ENCODE measurements around the gene BTC. TPM values are rescaled to one million over a fixed set of nuclear protein-coding genes. Genes with fewer than 3 reads are reported as not detected.

The BTC gene
- polyA plus RNA-seq, 3 donors = 0.45 to 1.7 (median 0.65) TPM

Other genes with a start within 250 kb of the BTC start
- 10 to 100 TPM in 2 of 3 donors, 1 to 10 TPM in 1; 9.5 to 16.0 (median 11.3) TPM for gene PARM1, start 138.6 kb upstream of the BTC start, polyA plus RNA-seq